ENCODE results near the gene PRMT1.
A peak's percentile ranks its signal among the peaks of the same experiment; 100 is the strongest.

The PRMT1 gene

GRCh38 chr19:49683814-49684250, 6.8 kb downstream of the PRMT1 start:
- Histone ChIP-seq H3K4me3 (ENCODE audit: low read length) (no peak overlapping the region), H3K36me3 (ENCODE audit: control insufficient read depth, insufficient read depth, low read length) (peaks cover 31% of the 10 kb centered on the region), H3K4me2 (ENCODE audit: low read length) (no peak overlapping the region), H3K27ac (ENCODE audit: low read depth, low read length) (no peak overlapping the region), H3K27me3 (ENCODE audit: insufficient read depth, low read length, poor library complexity) (no peaks in the 10 kb centered on the region), H3K79me2 (ENCODE audit: control insufficient read depth, insufficient read depth, low read length) (peaks cover 30% of the 10 kb centered on the region), H2BK15ac (replicated peaks; ENCODE audit: low read depth) (no peak overlapping the region), H2BK5ac (ENCODE audit: low read length) (no peak overlapping the region), H4K8ac (ENCODE audit: low read depth, low read length) (no peak overlapping the region), H3K9ac (ENCODE audit: low read length) (no peak overlapping the region), H3K79me1 (ENCODE audit: low read length) (peaks cover 23% of the 10 kb centered on the region), H3K18ac (ENCODE audit: low read length) (no peak overlapping the region), H2AK5ac (ENCODE audit: low read length) (no peak overlapping the region), H4K5ac (ENCODE audit: low read length) (no peak overlapping the region), H3K4me1 (ENCODE audit: control insufficient read depth, low read depth, low read length) (peaks cover 8% of the 10 kb centered on the region), H3K56ac (ENCODE audit: low read length) (no peak overlapping the region), H3K4ac (ENCODE audit: low read depth, low read length) (no peak overlapping the region), H3K23ac (ENCODE audit: low read length) (no peak overlapping the region), H2BK120ac (ENCODE audit: low read depth, low read length) (no peak overlapping the region)
- no peak for DNase-seq
- no CpG with 5 or more reads among the region's 18 CpGs for WGBS (ENCODE audit: extremely low coverage, insufficient coverage, low lambda C conversion rate)

- H3K36me3 ChIP-seq (ENCODE audit: control insufficient read depth, insufficient read depth, low read length) = peaks cover 31% of the 10 kb centered on the region
- no peak overlapping the region for H3K9ac ChIP-seq (ENCODE audit: low read length)
- no peak overlapping the region for H3K18ac ChIP-seq (ENCODE audit: low read length)
- H2AK5ac ChIP-seq (ENCODE audit: low read length) = no peak overlapping the region
- no peak overlapping the region for H3K27ac ChIP-seq (ENCODE audit: low read depth, low read length)
- H2BK15ac ChIP-seq (replicated peaks; ENCODE audit: low read depth) = no peak overlapping the region
- no peak overlapping the region for H3K4me2 ChIP-seq (ENCODE audit: low read length)
- no peak overlapping the region for H3K4me3 ChIP-seq (ENCODE audit: low read length)
- no peak overlapping the region for H2BK120ac ChIP-seq (ENCODE audit: low read depth, low read length)
- peak; percentile 39 for DNase-seq
- peaks cover 23% of the 10 kb centered on the region for H3K79me1 ChIP-seq (ENCODE audit: low read length)
- H3K23ac ChIP-seq (ENCODE audit: low read length) = no peak overlapping the region
- H3K79me2 ChIP-seq (ENCODE audit: control insufficient read depth, insufficient read depth, low read length) = peaks cover 25% of the 10 kb centered on the region
- no peak overlapping the region for H3K56ac ChIP-seq (ENCODE audit: low read length)
- H4K5ac ChIP-seq (ENCODE audit: low read length) = no peak overlapping the region
- peaks cover 5% of the 10 kb centered on the region for H3K4me1 ChIP-seq (ENCODE audit: control insufficient read depth, low read depth, low read length)
- no peak overlapping the region for H4K8ac ChIP-seq (ENCODE audit: low read depth, low read length)
- no peak overlapping the region for H2BK5ac ChIP-seq (ENCODE audit: low read length)
- no peaks in the 10 kb centered on the region for H3K27me3 ChIP-seq (ENCODE audit: insufficient read depth, low read length, poor library complexity)
- H3K4ac ChIP-seq (ENCODE audit: low read depth, low read length) = no peak overlapping the region
- WGBS (ENCODE audit: extremely low coverage, insufficient coverage, low lambda C conversion rate) = no CpG with 5 or more reads among the region's 35 CpGs
These were observed 7.3 kb downstream of the PRMT1 start for GRCh38 chr19:49684251-49684982.

GRCh38 chr19:49684983-49685553, 8.0 kb downstream of the PRMT1 start:
- H3K4me2 ChIP-seq (ENCODE audit: low read length) = no peak overlapping the region
- H3K27ac ChIP-seq (ENCODE audit: low read depth, low read length) = no peak overlapping the region
- H3K79me1 ChIP-seq (ENCODE audit: low read length) = peaks cover 23% of the 10 kb centered on the region
- H2BK15ac ChIP-seq (replicated peaks; ENCODE audit: low read depth) = no peak overlapping the region
- peaks cover 19% of the 10 kb centered on the region for H3K79me2 ChIP-seq (ENCODE audit: control insufficient read depth, insufficient read depth, low read length)
- no CpG with 5 or more reads among the region's 13 CpGs for WGBS (ENCODE audit: extremely low coverage, insufficient coverage, low lambda C conversion rate)
- no peak for DNase-seq
- H3K4ac ChIP-seq (ENCODE audit: low read depth, low read length) = no peak overlapping the region
- H2AK5ac ChIP-seq (ENCODE audit: low read length) = no peak overlapping the region
- H2BK120ac ChIP-seq (ENCODE audit: low read depth, low read length) = no peak overlapping the region
- H3K36me3 ChIP-seq (ENCODE audit: control insufficient read depth, insufficient read depth, low read length) = peaks cover 31% of the 10 kb centered on the region
- no peaks in the 10 kb centered on the region for H3K27me3 ChIP-seq (ENCODE audit: insufficient read depth, low read length, poor library complexity)
- H4K8ac ChIP-seq (ENCODE audit: low read depth, low read length) = no peak overlapping the region
- no peak overlapping the region for H3K4me3 ChIP-seq (ENCODE audit: low read length)
- no peak overlapping the region for H2BK5ac ChIP-seq (ENCODE audit: low read length)
- H4K5ac ChIP-seq (ENCODE audit: low read length) = no peak overlapping the region
- no peak overlapping the region for H3K23ac ChIP-seq (ENCODE audit: low read length)
- peaks cover 2% of the 10 kb centered on the region for H3K4me1 ChIP-seq (ENCODE audit: control insufficient read depth, low read depth, low read length)
- H3K18ac ChIP-seq (ENCODE audit: low read length) = no peak overlapping the region
- no peak overlapping the region for H3K9ac ChIP-seq (ENCODE audit: low read length)
- H3K56ac ChIP-seq (ENCODE audit: low read length) = no peak overlapping the region

GRCh38 chr19:49685845-49686332, 8.8 kb downstream of the PRMT1 start:
- H2AK5ac ChIP-seq (ENCODE audit: low read length) = no peak overlapping the region
- H4K5ac ChIP-seq (ENCODE audit: low read length) = no peak overlapping the region
- no peak overlapping the region for H3K23ac ChIP-seq (ENCODE audit: low read length)
- H3K79me1 ChIP-seq (ENCODE audit: low read length) = peaks cover 23% of the 10 kb centered on the region
- no peak overlapping the region for H3K56ac ChIP-seq (ENCODE audit: low read length)
- H3K9ac ChIP-seq (ENCODE audit: low read length) = no peak overlapping the region
- no peak overlapping the region for H2BK15ac ChIP-seq (replicated peaks; ENCODE audit: low read depth)
- WGBS (ENCODE audit: extremely low coverage, insufficient coverage, low lambda C conversion rate) = no CpG with 5 or more reads among the region's 23 CpGs
- DNase-seq = no peak
- H3K18ac ChIP-seq (ENCODE audit: low read length) = no peak overlapping the region
- peaks cover 14% of the 10 kb centered on the region for H3K79me2 ChIP-seq (ENCODE audit: control insufficient read depth, insufficient read depth, low read length)
- peaks cover 30% of the 10 kb centered on the region for H3K36me3 ChIP-seq (ENCODE audit: control insufficient read depth, insufficient read depth, low read length)
- H3K4ac ChIP-seq (ENCODE audit: low read depth, low read length) = no peak overlapping the region
- no peaks in the 10 kb centered on the region for H3K4me1 ChIP-seq (ENCODE audit: control insufficient read depth, low read depth, low read length)
- H2BK120ac ChIP-seq (ENCODE audit: low read depth, low read length) = no peak overlapping the region
- no peaks in the 10 kb centered on the region for H3K27me3 ChIP-seq (ENCODE audit: insufficient read depth, low read length, poor library complexity)
- H3K27ac ChIP-seq (ENCODE audit: low read depth, low read length) = no peak overlapping the region
- H2BK5ac ChIP-seq (ENCODE audit: low read length) = no peak overlapping the region
- no peak overlapping the region for H3K4me3 ChIP-seq (ENCODE audit: low read length)
- no peak overlapping the region for H3K4me2 ChIP-seq (ENCODE audit: low read length)
- H4K8ac ChIP-seq (ENCODE audit: low read depth, low read length) = no peak overlapping the region

- Histone ChIP-seq H2BK120ac (ENCODE audit: low read depth, low read length) (no peak overlapping the region), H4K5ac (ENCODE audit: low read length) (no peak overlapping the region), H4K8ac (ENCODE audit: low read depth, low read length) (no peak overlapping the region), H3K4ac (ENCODE audit: low read depth, low read length) (no peak overlapping the region), H3K4me2 (ENCODE audit: low read length) (no peak overlapping the region), H2BK5ac (ENCODE audit: low read length) (no peak overlapping the region), H3K56ac (ENCODE audit: low read length) (no peak overlapping the region), H3K27me3 (ENCODE audit: insufficient read depth, low read length, poor library complexity) (no peaks in the 10 kb centered on the region), H3K79me2 (ENCODE audit: control insufficient read depth, insufficient read depth, low read length) (peaks cover 9% of the 10 kb centered on the region), H3K18ac (ENCODE audit: low read length) (no peak overlapping the region), H2AK5ac (ENCODE audit: low read length) (no peak overlapping the region), H3K9ac (ENCODE audit: low read length) (no peak overlapping the region), H3K4me1 (ENCODE audit: control insufficient read depth, low read depth, low read length) (peaks cover 2% of the 10 kb centered on the region), H3K79me1 (ENCODE audit: low read length) (peaks cover 20% of the 10 kb centered on the region), H3K23ac (ENCODE audit: low read length) (no peak overlapping the region), H3K36me3 (ENCODE audit: control insufficient read depth, insufficient read depth, low read length) (peaks cover 29% of the 10 kb centered on the region), H2BK15ac (replicated peaks; ENCODE audit: low read depth) (no peak overlapping the region), H3K27ac (ENCODE audit: low read depth, low read length) (no peak overlapping the region), H3K4me3 (ENCODE audit: low read length) (no peak overlapping the region)
- DNase-seq = no peak
- WGBS (ENCODE audit: extremely low coverage, insufficient coverage, low lambda C conversion rate) = no CpG with 5 or more reads among the region's 27 CpGs
These were observed 9.5 kb downstream of the PRMT1 start for GRCh38 chr19:49686503-49687088.

Data from mesendoderm (in vitro differentiated cells).